Left ventricle myocardium superior (tissue), 1 donor: ENCODE results near the gene KCNK2. TPM values are rescaled to one million over a fixed set of nuclear protein-coding genes. Genes with fewer than 3 reads are reported as not detected.

Experiments
- ATAC-seq: fragments of 200-7000 bp; cut with Tn5 transposase; one replicate; pipeline ENCODE4 v1.9.1; 2020; ENCODE audit warnings: mild to moderate bottlenecking, moderate library complexity
- DNase-seq: peaks from one replicate; pipeline ENCODE4 v3.0.0-alpha.2; 2020
- intact Hi-C: fragments of 100-400 bp; cut with micrococcal nuclease; formaldehyde crosslinking; loops from one replicate; pipeline ENCODE4 v1.11.0; 2022
- total RNA-seq: library from RNA; stranded (reverse); fragmentation: NEBNext Ultra II Directional; extraction: Animal tissue kit (Norgen Biotek cat#: 25700); gene quantifications from one replicate; pipeline ENCODE4 v1.2.1, GENCODE V29; 2021
- donor health status: DM: no; HTN: yes; CAD: no; lungs with severe emphysema.

KCNK2 gene
- total RNA-seq, 1 donor from 2014 or later: not detected

DNA sequence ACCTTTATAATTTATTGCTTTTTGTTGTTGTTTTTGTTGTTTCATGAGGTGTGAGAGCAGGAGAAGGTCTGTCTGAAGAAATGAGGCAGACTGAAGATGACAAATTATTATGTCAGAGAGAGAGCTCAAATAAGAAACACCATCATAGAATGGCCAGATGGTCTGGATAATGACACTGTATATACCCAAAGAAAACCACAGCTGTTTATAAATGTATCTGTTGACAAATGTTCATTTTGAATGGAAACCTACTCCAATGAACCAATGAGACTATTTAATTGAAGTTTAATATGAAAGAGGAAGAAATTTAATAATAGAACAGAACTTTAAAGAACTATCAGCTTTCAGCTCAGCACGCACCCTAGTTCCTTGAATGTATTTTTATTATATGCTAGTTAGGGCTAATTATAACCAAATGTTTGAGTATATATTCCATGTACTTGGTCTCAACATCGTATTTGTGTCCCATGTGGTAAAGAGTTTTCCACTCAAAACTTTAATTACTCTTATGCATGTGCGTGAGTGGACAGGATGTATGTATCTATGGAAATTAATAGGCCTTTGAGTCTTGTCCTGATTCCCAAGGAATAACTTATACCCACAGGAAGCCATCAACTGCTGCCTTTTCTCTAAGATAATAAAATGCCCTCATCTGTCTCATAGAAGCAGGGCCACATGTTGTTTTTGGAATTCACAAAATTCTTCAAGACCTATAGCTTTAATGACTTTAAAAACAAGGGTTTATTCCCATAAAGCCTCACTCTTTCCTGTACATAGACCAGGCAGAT is 202.7 kb downstream of the KCNK2 start:
- no peak for DNase-seq
- intact Hi-C loops: no loop called here
- no peak for ATAC-seq
